K562 (cell line): ENCODE data around the gene ELOVL1. TPM values are rescaled to one million over a fixed set of nuclear protein-coding genes. Genes with fewer than 3 reads are reported as not detected.

Experiments used
- BCOR ChIP-seq: fragments of 450-650 bp; IDR thresholded peaks from 2 replicates; pipeline ENCODE4 v1.6.1; 2016
- BHLHE40 ChIP-seq: IDR thresholded peaks from 2 replicates; pipeline ENCODE4 v1.6.1; 2011; ENCODE audit warnings: low read length, improper control_type of control experiment
- BRF1 ChIP-seq: IDR thresholded peaks from 3 replicates; pipeline ENCODE4 v1.6.1; 2011; ENCODE audit warnings: borderline replicate concordance, mild to moderate bottlenecking; ENCODE audit not compliant: insufficient read length; ENCODE audit errors: extremely low read depth
- CBX5 ChIP-seq: IDR thresholded peaks from 2 replicates; pipeline ENCODE4 v1.6.1; 2014; ENCODE audit warnings: low read depth, borderline replicate concordance
- ELF4 ChIP-seq: fragments of 450-650 bp; formaldehyde crosslinking; IDR thresholded peaks from 2 replicates; pipeline ENCODE4 v1.4.0; 2022; ENCODE audit warnings: missing genetic modification characterization
- GTF2F1 ChIP-seq: IDR thresholded peaks from 2 replicates; pipeline ENCODE4 v1.6.1; 2011; ENCODE audit warnings: low read depth, low read length, improper control_type of control experiment
- RB1 ChIP-seq: fragments of 450-650 bp; IDR thresholded peaks from 2 replicates; pipeline ENCODE4 v1.6.1; 2017; ENCODE audit warnings: low read depth, mild to moderate bottlenecking
- RBFOX2 ChIP-seq: fragments of 200-400 bp; formaldehyde crosslinking; IDR thresholded peaks from 2 replicates; pipeline ENCODE4 v1.6.1; 2017; ENCODE audit warnings: low read depth, mild to moderate bottlenecking, low read length, moderate library complexity
- SMARCA4 ChIP-seq: fragments of 450-650 bp; IDR thresholded peaks from 2 replicates; pipeline ENCODE4 v1.6.1; 2016
- SMARCC2 ChIP-seq: fragments of 450-650 bp; IDR thresholded peaks from 2 replicates; pipeline ENCODE4 v1.6.1; 2017; ENCODE audit warnings: antibody characterized with exemption, moderate library complexity, mild to moderate bottlenecking, low read depth
- TBP ChIP-seq: optimal IDR thresholded peaks from 2 replicates; pipeline ENCODE3; 2011; ENCODE audit warnings: low read depth, low read length, improper control_type of control experiment
- XRCC4 ChIP-seq: IDR thresholded peaks from one replicate; pipeline ENCODE4 v1.6.1; 2011; ENCODE audit not compliant: insufficient read depth, insufficient read length; ENCODE audit errors: extremely low read depth
- ZBTB43 ChIP-seq: sonication (generic); formaldehyde crosslinking; IDR thresholded peaks from 2 replicates; pipeline ENCODE4 v1.8.0; 2023; ENCODE audit warnings: mild to moderate bottlenecking, missing genetic modification reagents
- ZFX ChIP-seq: sonication (generic); formaldehyde crosslinking; IDR thresholded peaks from 2 replicates; pipeline ENCODE4 v1.8.0; 2022; ENCODE audit warnings: mild to moderate bottlenecking, missing genetic modification reagents, moderate library complexity
- ZNF518B ChIP-seq: fragments of 250-450 bp; sonication (Bioruptor Pico); IDR thresholded peaks from 2 replicates; pipeline ENCODE4 v1.5.0; 2021; ENCODE audit warnings: mild to moderate bottlenecking, moderate library complexity
- ZNF561 ChIP-seq: fragments of 450-650 bp; formaldehyde crosslinking; conservative IDR thresholded peaks from 2 replicates; pipeline ENCODE4 v1.4.0; 2020; ENCODE audit warnings: mild to moderate bottlenecking, moderate library complexity
- ZNF583 ChIP-seq: fragments of 250-450 bp; sonication (Bioruptor Pico); IDR thresholded peaks from 2 replicates; pipeline ENCODE4 v1.4.0; 2020
- polyA plus RNA-seq, 8 experiments: library from polyadenylated mRNA; depleted of rRNA in 4 of 8; stranded (reverse) in 5 of 8; unstranded in 3 of 8; fragments of >200 nt; fragmentation: Nextera tagmentation in 2 of 8; fragmentation: Illumina TruSeq in 1 of 8; extraction: Ambion mirVana in 2 of 8; extraction: Trizol in 1 of 8; gene quantifications; 2 replicates each; pipeline versions ENCODE4 v1.2.1 to v1.2.3, GENCODE V29; 2011 to 2014; ENCODE audit warnings: inconsistent platforms in 1 of 8, missing spikeins in 1 of 8
- total RNA-seq, 7 experiments: library from RNA; depleted of rRNA in 6 of 7; stranded (reverse); fragments of >200 nt in 6 of 7; fragmentation: Illumina TruSeq in 2 of 7; extraction: Trizol in 2 of 7; gene quantifications; 2 replicates each; pipeline versions ENCODE4 v1.2.1 to v1.2.3, GENCODE V29; 2011 to 2021; ENCODE audit warnings: low replicate concordance in 1 of 7
- TF ChIP-seq, protein P1 (sequence below): fragments of 450-650 bp; IDR thresholded peaks from 2 replicates; pipeline ENCODE4 v1.6.1; 2016; ENCODE audit warnings: missing biosample characterization, missing genetic modification characterization
- TF ChIP-seq, protein P2 (sequence below): fragments of 450-650 bp; IDR thresholded peaks from 2 replicates; pipeline ENCODE4 v1.6.1; 2016; ENCODE audit warnings: borderline replicate concordance
- TF ChIP-seq, protein P3 (sequence below): fragments of 250-450 bp; sonication (Bioruptor Pico); IDR thresholded peaks from 2 replicates; pipeline ENCODE4 v1.8.0; 2022; ENCODE audit warnings: inconsistent platforms

The ELOVL1 gene
- total and polyA plus RNA-seq, 9 of the 15 experiments (the other 6 are each of a cell fraction or from before 2014, with no cell fraction given) = 51.0 to 157 (median 70.3) TPM

DNA sequence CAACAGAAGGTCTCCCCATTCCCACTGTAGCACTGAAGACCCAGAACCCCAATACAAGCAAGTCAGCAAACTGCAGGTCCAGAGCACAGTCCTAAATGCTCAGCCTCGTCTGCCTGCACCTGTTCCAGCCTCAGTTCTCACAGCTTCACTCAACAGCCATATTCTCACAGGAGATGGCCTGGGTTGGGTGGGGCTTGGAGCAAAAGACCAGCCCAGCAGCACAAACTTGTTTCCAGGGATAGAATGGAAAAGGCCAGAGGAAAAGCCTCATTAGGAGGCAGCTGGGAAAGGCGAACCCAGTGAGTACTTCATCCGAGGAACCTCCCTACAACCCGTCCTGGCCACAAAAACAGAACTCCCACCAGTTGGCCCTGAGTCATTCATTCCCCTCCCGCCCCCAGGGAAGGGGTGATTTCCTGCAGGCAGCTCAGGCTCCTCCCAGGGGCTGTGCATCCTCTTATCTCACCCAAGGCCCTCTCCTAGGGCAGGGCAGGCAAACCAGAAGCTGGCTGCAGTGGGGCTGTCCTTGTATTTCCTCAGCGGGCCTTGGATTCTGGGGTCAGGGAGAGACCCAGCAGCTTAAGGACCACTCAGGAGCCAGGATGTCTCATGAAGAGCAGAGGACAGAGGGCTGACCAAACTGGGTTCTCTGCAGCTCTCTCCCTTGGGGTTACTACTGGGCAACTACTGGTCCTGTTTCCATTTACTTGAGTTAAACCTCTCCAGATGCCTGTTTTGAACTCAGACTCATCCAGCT, 37.6 kb downstream of the ELOVL1 start (continued):
- TF ChIP-seq, protein P1, sequence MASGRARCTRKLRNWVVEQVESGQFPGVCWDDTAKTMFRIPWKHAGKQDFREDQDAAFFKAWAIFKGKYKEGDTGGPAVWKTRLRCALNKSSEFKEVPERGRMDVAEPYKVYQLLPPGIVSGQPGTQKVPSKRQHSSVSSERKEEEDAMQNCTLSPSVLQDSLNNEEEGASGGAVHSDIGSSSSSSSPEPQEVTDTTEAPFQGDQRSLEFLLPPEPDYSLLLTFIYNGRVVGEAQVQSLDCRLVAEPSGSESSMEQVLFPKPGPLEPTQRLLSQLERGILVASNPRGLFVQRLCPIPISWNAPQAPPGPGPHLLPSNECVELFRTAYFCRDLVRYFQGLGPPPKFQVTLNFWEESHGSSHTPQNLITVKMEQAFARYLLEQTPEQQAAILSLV = no peak
- TF ChIP-seq CBX5 (no peak; the same call in 1 of the 2 replicates), ZNF561 (CRISPR knock-in tag) (no peak), SMARCA4 (peak; percentile 90), ELF4 (CRISPR knock-in tag) (no peak), ZBTB43 (CRISPR knock-in tag) (no peak), BRF1 (no peak), ZNF518B (CRISPR knock-in tag) (no peak), RB1 (0 out of 2 replicates have a peak, but pooled peaks have one; percentile 14), GTF2F1 (no peak), RBFOX2 (peak; percentile 74), SMARCC2 (peak; percentile 78), XRCC4 (no peak), ZNF583 (CRISPR knock-in tag) (no peak), BHLHE40 (no peak; the same call in 1 of the 2 replicates), ZFX (peak; percentile 75), TBP (peak; percentile 81), BCOR (no peak; the same call in 1 of the 2 replicates)
- TF ChIP-seq, protein P2, sequence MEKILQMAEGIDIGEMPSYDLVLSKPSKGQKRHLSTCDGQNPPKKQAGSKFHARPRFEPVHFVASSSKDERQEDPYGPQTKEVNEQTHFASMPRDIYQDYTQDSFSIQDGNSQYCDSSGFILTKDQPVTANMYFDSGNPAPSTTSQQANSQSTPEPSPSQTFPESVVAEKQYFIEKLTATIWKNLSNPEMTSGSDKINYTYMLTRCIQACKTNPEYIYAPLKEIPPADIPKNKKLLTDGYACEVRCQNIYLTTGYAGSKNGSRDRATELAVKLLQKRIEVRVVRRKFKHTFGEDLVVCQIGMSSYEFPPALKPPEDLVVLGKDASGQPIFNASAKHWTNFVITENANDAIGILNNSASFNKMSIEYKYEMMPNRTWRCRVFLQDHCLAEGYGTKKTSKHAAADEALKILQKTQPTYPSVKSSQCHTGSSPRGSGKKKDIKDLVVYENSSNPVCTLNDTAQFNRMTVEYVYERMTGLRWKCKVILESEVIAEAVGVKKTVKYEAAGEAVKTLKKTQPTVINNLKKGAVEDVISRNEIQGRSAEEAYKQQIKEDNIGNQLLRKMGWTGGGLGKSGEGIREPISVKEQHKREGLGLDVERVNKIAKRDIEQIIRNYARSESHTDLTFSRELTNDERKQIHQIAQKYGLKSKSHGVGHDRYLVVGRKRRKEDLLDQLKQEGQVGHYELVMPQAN = no peak
- TF ChIP-seq, protein P3, sequence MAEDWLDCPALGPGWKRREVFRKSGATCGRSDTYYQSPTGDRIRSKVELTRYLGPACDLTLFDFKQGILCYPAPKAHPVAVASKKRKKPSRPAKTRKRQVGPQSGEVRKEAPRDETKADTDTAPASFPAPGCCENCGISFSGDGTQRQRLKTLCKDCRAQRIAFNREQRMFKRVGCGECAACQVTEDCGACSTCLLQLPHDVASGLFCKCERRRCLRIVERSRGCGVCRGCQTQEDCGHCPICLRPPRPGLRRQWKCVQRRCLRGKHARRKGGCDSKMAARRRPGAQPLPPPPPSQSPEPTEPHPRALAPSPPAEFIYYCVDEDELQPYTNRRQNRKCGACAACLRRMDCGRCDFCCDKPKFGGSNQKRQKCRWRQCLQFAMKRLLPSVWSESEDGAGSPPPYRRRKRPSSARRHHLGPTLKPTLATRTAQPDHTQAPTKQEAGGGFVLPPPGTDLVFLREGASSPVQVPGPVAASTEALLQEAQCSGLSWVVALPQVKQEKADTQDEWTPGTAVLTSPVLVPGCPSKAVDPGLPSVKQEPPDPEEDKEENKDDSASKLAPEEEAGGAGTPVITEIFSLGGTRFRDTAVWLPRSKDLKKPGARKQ = no peak
